SK-N-SH treated with all-trans-retinoic acid at 6 μM for 48 hours (cell line): ENCODE results near the gene FAM81B.
"Not testable (repeated sequence)": the region's sequence is repeated elsewhere in the genome, so short reads cannot be mapped to it uniquely, and the experiment has no call there.

Experiments used
- ATAC-seq: fragments of 200-7000 bp; cut with Tn5 transposase; 3 replicates; pipeline ENCODE4 v1.9.1; 2020; ENCODE audit warnings: mild to moderate bottlenecking, moderate library complexity
- ARNTL ChIP-seq: fragments of 450-650 bp; formaldehyde crosslinking; IDR thresholded peaks from 2 replicates; pipeline ENCODE4 v1.5.0; 2020; ENCODE audit warnings: low read depth, mild to moderate bottlenecking, moderate library complexity, borderline replicate concordance
- BACH2 ChIP-seq: fragments of 250-450 bp; sonication (Bioruptor Pico); IDR thresholded peaks from 2 replicates; pipeline ENCODE4 v1.9.0; 2021; ENCODE audit warnings: mild to moderate bottlenecking, borderline replicate concordance
- CREB5 ChIP-seq: fragments of 250-450 bp; sonication (Bioruptor Pico); IDR thresholded peaks from 2 replicates; pipeline ENCODE4 v1.5.1; 2020; ENCODE audit warnings: low read depth, mild to moderate bottlenecking, moderate library complexity
- CSDC2 ChIP-seq: fragments of 250-450 bp; sonication (Bioruptor Pico); IDR thresholded peaks from 2 replicates; pipeline ENCODE4 v1.5.0; 2020; ENCODE audit warnings: mild to moderate bottlenecking, moderate library complexity
- CSRNP3 ChIP-seq: fragments of 250-450 bp; sonication (Bioruptor Pico); IDR thresholded peaks from 2 replicates; pipeline ENCODE4 v1.5.1; 2021; ENCODE audit warnings: mild to moderate bottlenecking, moderate library complexity
- ESRRG ChIP-seq: fragments of 250-450 bp; sonication (Bioruptor Pico); IDR thresholded peaks from 2 replicates; pipeline ENCODE4 v1.6.1; 2021; ENCODE audit warnings: mild to moderate bottlenecking
- ISL1 ChIP-seq: fragments of 250-450 bp; sonication (Bioruptor Pico); IDR thresholded peaks from 2 replicates; pipeline ENCODE4 v2.1.2; 2022; ENCODE audit warnings: mild to moderate bottlenecking, moderate library complexity
- OSR1 ChIP-seq: fragments of 250-450 bp; sonication (Bioruptor Pico); IDR thresholded peaks from 2 replicates; pipeline ENCODE4 v1.8.0; 2022; ENCODE audit warnings: moderate library complexity, mild to moderate bottlenecking, inconsistent platforms
- PATZ1 ChIP-seq: fragments of 250-450 bp; sonication (Bioruptor Pico); IDR thresholded peaks from 2 replicates; pipeline ENCODE4 v1.8.0; 2020; ENCODE audit warnings: mild to moderate bottlenecking, moderate library complexity, borderline replicate concordance
- POU6F1 ChIP-seq: fragments of 250-450 bp; sonication (Bioruptor Pico); IDR thresholded peaks from 2 replicates; pipeline ENCODE4 v1.8.0; 2021; ENCODE audit warnings: low read depth, mild to moderate bottlenecking, moderate library complexity, borderline replicate concordance
- PPARA ChIP-seq: fragments of 250-450 bp; sonication (Bioruptor Pico); IDR thresholded peaks from 2 replicates; pipeline ENCODE4 v1.5.0; 2020; ENCODE audit warnings: mild to moderate bottlenecking, borderline replicate concordance
- RARB ChIP-seq: fragments of 250-450 bp; sonication (Bioruptor Pico); IDR thresholded peaks from 2 replicates; pipeline ENCODE4 v1.8.0; 2021; ENCODE audit warnings: mild to moderate bottlenecking, moderate library complexity
- TSHZ2 ChIP-seq: fragments of 250-450 bp; sonication (Bioruptor Pico); IDR thresholded peaks from 2 replicates; pipeline ENCODE4 v1.5.0; 2020; ENCODE audit warnings: mild to moderate bottlenecking, moderate library complexity
- ZC3H10 ChIP-seq: fragments of 250-450 bp; sonication (Bioruptor Pico); IDR thresholded peaks from 2 replicates; pipeline ENCODE4 v1.5.1; 2021; ENCODE audit warnings: mild to moderate bottlenecking, moderate library complexity
- ZFP3 ChIP-seq: fragments of 250-450 bp; sonication (Bioruptor Pico); IDR thresholded peaks from 2 replicates; pipeline ENCODE4 v1.5.0; 2020; ENCODE audit warnings: mild to moderate bottlenecking, moderate library complexity
- ZNF565 ChIP-seq: fragments of 450-650 bp; formaldehyde crosslinking; conservative IDR thresholded peaks from 2 replicates; pipeline ENCODE4 v1.5.0; 2020; ENCODE audit warnings: low read depth, mild to moderate bottlenecking, moderate library complexity
- ZNF70 ChIP-seq: fragments of 450-650 bp; formaldehyde crosslinking; IDR thresholded peaks from 2 replicates; pipeline ENCODE4 v1.5.0; 2020; ENCODE audit warnings: mild to moderate bottlenecking, moderate library complexity

The FAM81B gene

GRCh38 chr5:95384485-95385213 is 6.5 kb upstream of the FAM81B start:
- no peak for ATAC-seq
- TF ChIP-seq ZNF70 (CRISPR knock-in tag) (no peak), ISL1 (CRISPR knock-in tag) (no peak), ESRRG (CRISPR knock-in tag) (no peak), ZC3H10 (no peak), CSRNP3 (CRISPR knock-in tag) (no peak), OSR1 (CRISPR knock-in tag) (no peak), BACH2 (CRISPR knock-in tag) (no peak), CSDC2 (CRISPR knock-in tag) (no peak), POU6F1 (CRISPR knock-in tag) (no peak), PPARA (CRISPR knock-in tag) (no peak), PATZ1 (no peak), ZFP3 (no peak), ZNF565 (no peak), ARNTL (no peak), TSHZ2 (CRISPR knock-in tag) (no peak), RARB (CRISPR knock-in tag) (no peak), CREB5 (CRISPR knock-in tag) (no peak)

GRCh38 chr5:95385334-95385733 is 5.8 kb upstream of the FAM81B start:
- ATAC-seq = no peak
- TF ChIP-seq CSDC2 (CRISPR knock-in tag) (no peak), CREB5 (CRISPR knock-in tag) (no peak), CSRNP3 (CRISPR knock-in tag) (no peak), OSR1 (CRISPR knock-in tag) (no peak)

GRCh38 chr5:95391965-95392364 is 799 bp downstream of the FAM81B start:
- not testable (repeated sequence) for ATAC-seq
